Rectal smooth muscle tissue (tissue), 1 donor: ENCODE measurements around the gene BRAT1.
"Not testable (repeated sequence)": the region's sequence is repeated elsewhere in the genome, so short reads cannot be mapped to it uniquely, and the experiment has no call there.

Experiments
- H3K27ac ChIP-seq: one replicate; pipeline ENCODE4 v1.7.0; 2013; ENCODE audit warnings: low read depth, low read length, inconsistent platforms
- H3K27me3 ChIP-seq: one replicate; pipeline ENCODE4 v1.7.0; 2013; ENCODE audit warnings: low read length; ENCODE audit not compliant: control insufficient read depth, insufficient read depth
- H3K36me3 ChIP-seq: one replicate; pipeline ENCODE4 v1.7.0; 2013; ENCODE audit warnings: low read length; ENCODE audit not compliant: control insufficient read depth, insufficient read depth
- H3K4me1 ChIP-seq: one replicate; pipeline ENCODE4 v1.7.0; 2013; ENCODE audit warnings: low read length; ENCODE audit not compliant: control insufficient read depth, insufficient read depth
- H3K4me3 ChIP-seq: one replicate; pipeline ENCODE4 v1.7.0; 2013; ENCODE audit warnings: low read length
- H3K9ac ChIP-seq: one replicate; pipeline ENCODE4 v1.7.0; 2013; ENCODE audit warnings: low read length

BRAT1 gene

DNA sequence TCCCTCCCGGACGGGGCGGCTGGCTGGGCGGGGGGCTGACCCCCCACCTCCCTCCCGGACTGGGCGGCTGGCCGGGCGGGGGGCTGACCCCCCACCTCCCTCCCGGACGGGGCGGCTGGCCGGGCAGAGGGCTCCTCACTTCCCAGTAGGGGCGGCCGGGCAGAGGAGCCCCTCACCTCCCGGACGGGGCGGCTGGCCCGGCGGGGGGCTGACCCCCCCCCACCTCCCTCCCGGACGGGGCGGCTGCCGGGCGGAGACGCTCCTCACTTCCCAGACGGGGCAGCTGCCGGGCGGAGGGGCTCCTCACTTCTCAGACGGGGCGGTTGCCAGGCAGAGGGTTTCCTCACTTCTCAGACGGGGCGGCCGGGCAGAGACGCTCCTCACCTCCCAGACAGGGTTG, 21.1 kb downstream of the BRAT1 start:
- not testable (repeated sequence) for H3K9ac ChIP-seq

DNA sequence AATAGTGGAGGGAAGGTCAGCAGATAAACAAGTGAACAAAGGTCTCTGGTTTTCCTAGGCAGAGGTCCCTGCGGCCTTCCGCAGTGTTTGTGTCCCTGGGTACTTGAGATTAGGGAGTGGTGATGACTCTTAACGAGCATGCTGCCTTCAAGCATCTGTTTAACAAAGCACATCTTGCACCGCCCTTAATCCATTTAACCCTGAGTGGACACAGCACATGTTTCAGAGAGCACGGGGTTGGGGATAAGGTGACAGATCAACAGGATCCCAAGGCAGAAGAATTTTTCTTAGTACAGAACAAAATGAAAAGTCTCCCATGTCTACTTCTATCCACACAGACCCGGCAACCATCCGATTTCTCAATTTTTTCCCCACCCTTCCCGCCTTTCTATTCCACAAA, 21.8 kb downstream of the BRAT1 start:
- H3K4me3 ChIP-seq, H3K9ac ChIP-seq, H3K27ac ChIP-seq, H3K36me3 ChIP-seq, H3K4me1 ChIP-seq, H3K27me3 ChIP-seq: not testable (repeated sequence)

More for the DNA sequence above, 21.1 kb downstream of the BRAT1 start:
- H3K36me3 ChIP-seq, H3K4me1 ChIP-seq, H3K4me3 ChIP-seq, H3K27me3 ChIP-seq, H3K27ac ChIP-seq: not testable (repeated sequence)

GRCh38 chr7:2532816-2533215, 22.5 kb downstream of the BRAT1 start:
- not testable (repeated sequence) for H3K9ac ChIP-seq, H3K27me3 ChIP-seq, H3K4me1 ChIP-seq, H3K4me3 ChIP-seq, H3K36me3 ChIP-seq, H3K27ac ChIP-seq

DNA sequence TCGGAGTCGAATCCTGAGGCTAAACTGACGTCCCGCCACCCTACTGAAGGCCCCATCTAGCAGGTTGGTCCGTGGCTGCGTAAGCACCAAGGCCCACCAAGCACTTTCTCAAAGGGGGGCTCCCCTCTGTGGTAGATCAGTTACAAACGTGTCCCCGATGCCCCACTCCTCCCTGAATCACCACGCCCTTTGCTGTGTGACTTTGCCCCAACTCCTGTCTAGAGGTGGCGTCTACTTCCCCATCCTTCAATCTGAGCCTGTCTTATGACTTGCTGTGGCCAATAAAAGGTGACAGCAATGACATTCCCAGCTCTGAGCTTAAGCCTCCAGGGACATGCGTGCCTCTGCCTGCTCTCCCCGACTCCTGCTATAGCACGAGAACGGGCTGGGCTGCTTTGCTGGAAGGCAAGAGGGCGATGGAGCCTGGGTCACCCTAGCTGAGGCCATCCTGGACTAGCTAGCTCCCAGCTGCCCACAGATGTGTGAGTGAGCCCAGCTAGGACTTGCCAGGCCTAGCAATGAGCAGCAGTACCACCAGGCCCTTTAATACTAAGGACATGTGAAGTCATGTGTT, 23.0 kb downstream of the BRAT1 start:
- not testable (repeated sequence) for H3K27me3 ChIP-seq, H3K4me3 ChIP-seq, H3K9ac ChIP-seq, H3K27ac ChIP-seq, H3K4me1 ChIP-seq, H3K36me3 ChIP-seq

- not testable (repeated sequence) for H3K27ac ChIP-seq, H3K27me3 ChIP-seq, H3K36me3 ChIP-seq, H3K4me1 ChIP-seq, H3K9ac ChIP-seq, H3K4me3 ChIP-seq
These were observed 23.6 kb downstream of the BRAT1 start for GRCh38 chr7:2531796-2532110.

DNA sequence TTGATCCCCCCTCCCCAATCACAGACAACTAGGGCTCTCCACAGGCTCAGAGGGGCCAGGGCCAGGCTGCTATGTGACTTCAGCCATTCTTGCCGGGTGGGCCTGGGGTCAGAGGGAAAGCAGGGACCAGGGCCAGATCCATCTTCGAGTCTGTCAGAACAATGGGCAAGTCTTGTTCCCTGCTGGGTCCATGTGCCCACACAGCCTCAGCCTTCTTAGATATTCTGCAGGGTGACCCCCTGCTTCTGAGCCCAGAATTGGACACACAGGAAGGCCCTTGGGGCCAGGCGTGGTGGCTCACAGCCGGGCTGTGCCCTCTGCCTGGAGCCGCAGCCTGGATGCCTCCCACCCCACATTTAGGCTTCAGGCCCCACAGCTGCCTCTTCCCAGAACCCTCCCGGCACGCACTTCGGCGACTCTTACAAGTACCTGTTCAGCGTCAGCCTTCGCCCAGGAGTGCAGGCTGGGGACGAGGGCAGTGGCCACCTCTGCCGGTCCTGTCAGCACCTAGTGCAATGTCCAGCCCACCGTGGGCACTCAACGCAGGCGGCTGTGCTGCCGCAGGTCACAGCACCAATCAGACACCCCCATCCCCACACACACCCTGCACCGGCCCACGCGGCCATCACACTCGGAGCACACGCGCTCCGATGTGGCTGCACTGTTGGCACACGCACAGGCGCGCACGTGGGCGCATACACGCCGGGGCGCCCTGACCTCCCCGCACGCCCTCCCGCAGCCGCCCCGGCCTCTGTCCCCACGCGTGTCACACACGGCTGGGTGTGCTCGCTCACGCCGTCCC, 24.1 kb downstream of the BRAT1 start:
- not testable (repeated sequence) for H3K27me3 ChIP-seq, H3K4me1 ChIP-seq, H3K9ac ChIP-seq

DNA sequence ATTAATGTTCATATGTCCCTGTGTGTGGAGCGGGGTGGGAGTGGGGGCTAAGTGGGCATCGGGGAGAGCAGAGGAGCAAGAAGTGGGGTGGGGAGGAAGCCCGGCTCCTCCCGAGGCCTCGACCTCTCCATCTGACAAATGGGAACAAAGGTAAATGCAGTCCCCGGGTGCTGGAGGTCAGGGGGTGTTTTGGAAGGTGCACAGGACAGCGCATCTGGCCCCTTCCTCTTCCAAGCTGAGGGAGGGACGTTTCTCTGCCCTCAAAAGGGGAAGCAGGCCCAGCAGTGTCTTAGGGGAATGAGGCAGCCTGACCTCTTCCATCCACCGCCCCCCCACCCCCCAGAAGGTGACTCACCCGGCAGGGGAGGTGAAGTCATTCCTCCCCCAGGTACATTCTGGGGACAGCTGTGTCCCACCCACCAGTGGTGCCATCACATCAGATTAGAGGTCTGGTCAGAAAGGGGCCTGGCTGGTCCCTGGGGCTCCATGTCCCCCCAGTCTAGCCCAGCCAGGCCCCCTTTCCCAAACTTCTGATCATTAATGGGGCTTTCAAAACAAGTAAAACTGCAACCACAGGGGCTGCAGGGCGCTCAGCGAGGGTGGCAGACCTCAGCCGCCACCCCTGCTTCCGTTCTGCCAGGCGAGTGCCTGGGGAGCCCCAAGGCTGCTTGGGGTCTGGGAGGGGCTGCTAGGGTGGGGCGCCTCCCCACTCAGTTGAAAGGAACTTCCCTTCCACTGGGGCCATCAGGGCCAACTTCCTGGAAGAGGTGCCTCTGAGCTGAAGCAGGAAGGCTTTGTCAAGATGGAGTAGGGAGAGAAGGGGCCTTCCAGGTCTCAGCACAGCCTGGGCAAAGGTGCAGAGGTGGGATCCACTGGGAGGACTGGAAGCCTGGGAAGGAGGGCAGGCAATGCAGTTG, 25.0 kb downstream of the BRAT1 start:
- no peak overlapping the region for H3K9ac ChIP-seq
- H3K4me1 ChIP-seq: no peaks in the 10 kb centered on the region
- no peak overlapping the region for H3K27ac ChIP-seq
- H3K4me3 ChIP-seq: no peak overlapping the region
- peaks cover 6% of the 10 kb centered on the region for H3K27me3 ChIP-seq
- peaks cover 2% of the 10 kb centered on the region for H3K36me3 ChIP-seq

More for the DNA sequence above, 24.1 kb downstream of the BRAT1 start:
- H3K27ac ChIP-seq, H3K36me3 ChIP-seq, H3K4me3 ChIP-seq: not testable (repeated sequence)

GRCh38 chr7:2529161-2530070, 25.9 kb downstream of the BRAT1 start:
- no peak overlapping the region for H3K9ac ChIP-seq
- H3K4me3 ChIP-seq: no peak overlapping the region
- H3K36me3 ChIP-seq: peaks cover 2% of the 10 kb centered on the region
- peak overlapping the region; percentile 55 for H3K27ac ChIP-seq
- H3K4me1 ChIP-seq: no peaks in the 10 kb centered on the region
- H3K27me3 ChIP-seq: peaks cover 6% of the 10 kb centered on the region

- Histone ChIP-seq H3K27ac (no peak overlapping the region), H3K27me3 (peaks cover 8% of the 10 kb centered on the region), H3K4me3 (no peak overlapping the region), H3K4me1 (no peaks in the 10 kb centered on the region), H3K9ac (no peak overlapping the region), H3K36me3 (peaks cover 2% of the 10 kb centered on the region)
These were observed 26.7 kb downstream of the BRAT1 start for GRCh38 chr7:2528481-2529095.

DNA sequence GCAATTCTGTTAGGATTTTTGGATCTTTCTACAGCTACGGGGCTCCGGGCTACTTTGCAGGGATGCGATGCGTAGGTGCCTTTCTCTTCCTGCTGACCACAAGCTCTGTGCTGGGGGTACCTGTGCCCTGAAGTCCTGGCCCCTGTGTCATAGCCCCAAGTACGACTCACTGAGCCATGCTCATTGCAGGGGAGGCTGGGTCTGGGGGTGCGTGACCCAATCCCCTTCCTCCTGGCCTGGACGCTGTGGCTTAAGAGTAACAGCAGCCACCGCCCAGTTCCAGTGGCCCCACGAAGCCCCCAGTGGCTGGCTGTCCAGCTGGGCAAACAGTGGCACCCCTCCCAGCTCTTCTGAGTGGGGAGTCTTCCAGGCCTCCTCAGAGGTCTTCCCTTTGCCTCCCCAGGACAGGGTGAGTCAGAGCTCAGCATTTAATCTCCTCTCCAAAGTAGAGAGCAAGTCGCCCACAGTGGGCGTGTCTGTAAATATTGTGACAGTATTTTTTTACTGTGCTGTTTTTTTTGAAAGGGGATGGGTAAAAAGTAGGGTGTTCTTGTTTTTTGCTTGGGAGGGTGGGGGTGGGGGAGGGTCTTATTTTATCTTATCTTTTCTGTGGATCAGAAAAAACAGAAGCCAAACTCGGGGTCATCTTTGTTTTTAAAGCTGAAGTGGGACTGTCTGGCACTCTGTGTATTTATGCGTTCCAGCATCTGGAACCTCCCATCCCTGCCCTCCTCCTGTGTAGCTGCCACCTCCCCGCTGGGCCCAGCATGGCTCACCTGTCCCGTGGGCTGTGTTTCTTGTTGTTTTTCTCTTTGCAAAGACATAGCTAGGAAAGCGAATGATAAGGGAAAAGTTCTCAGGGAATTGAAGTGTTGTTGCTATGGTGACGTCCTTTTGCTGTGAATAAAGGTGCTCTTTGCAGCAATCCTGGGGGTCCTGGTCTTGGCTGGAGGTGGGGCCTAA, 27.5 kb downstream of the BRAT1 start:
- Histone ChIP-seq H3K4me3 (no peak overlapping the region), H3K27ac (no peak overlapping the region), H3K27me3 (peaks cover 8% of the 10 kb centered on the region), H3K4me1 (peaks cover 2% of the 10 kb centered on the region), H3K36me3 (peaks cover 2% of the 10 kb centered on the region), H3K9ac (no peak overlapping the region)
